ENCODE data around the gene MMP7. TPM values are rescaled to one million over a fixed set of nuclear protein-coding genes. Genes with fewer than 3 reads are reported as not detected.

MMP7 gene
- total RNA-seq, 1 experiment from 2014 or later, result not detected

DNA sequence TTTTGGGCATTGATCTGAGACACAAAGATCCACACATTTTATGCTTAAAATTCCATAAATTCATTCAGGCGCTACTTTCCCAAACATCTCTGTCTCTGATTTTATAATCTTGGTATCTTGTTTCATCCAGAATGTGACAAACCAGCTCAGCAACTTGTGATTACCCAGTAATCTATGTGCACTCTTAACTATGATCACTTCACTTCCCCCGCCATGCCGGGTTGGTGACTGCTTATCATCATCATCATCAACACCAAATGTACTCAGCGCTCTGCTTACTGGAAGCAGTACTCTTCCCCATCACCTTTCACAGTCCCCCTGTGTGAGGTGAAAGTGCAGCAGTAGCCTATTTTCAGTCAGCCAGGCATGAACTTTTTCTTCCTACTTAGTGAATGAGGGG is 15.2 kb upstream of the MMP7 start:
- no TSS peak for BruUV-seq (replicated peaks)
- CTCF ChIA-PET, result interaction anchor here (0.7 to 0.9 kb wide), 3 partner anchors 67 to 315 kb away, joined by 3 read pairs; no protein-coding TSS in a partner anchor
- H3K27ac Mint-ChIP-seq (ENCODE audit: low read depth, unreplicated experiment), result no peak overlapping the region
- DNase-seq (ENCODE audit: unreplicated experiment), result no peak
- POLR2A ChIA-PET, result interaction anchor here (0.9 kb wide), 1 partner anchor 12 kb away, joined by 3 read pairs; no protein-coding TSS in a partner anchor
- no peaks in the 10 kb centered on the region for H3K27me3 Mint-ChIP-seq (ENCODE audit: insufficient read depth, unreplicated experiment)
- intact Hi-C loops (cut with micrococcal nuclease), result no loop called here
- no peak overlapping the region for H3K4me3 Mint-ChIP-seq (ENCODE audit: unreplicated experiment)
- no peaks in the 10 kb centered on the region for H3K9me3 Mint-ChIP-seq (ENCODE audit: unreplicated experiment)
- peaks cover 4% of the 10 kb centered on the region for H3K4me1 Mint-ChIP-seq (ENCODE audit: insufficient read depth, unreplicated experiment)
- TF ChIP-seq, protein P1, sequence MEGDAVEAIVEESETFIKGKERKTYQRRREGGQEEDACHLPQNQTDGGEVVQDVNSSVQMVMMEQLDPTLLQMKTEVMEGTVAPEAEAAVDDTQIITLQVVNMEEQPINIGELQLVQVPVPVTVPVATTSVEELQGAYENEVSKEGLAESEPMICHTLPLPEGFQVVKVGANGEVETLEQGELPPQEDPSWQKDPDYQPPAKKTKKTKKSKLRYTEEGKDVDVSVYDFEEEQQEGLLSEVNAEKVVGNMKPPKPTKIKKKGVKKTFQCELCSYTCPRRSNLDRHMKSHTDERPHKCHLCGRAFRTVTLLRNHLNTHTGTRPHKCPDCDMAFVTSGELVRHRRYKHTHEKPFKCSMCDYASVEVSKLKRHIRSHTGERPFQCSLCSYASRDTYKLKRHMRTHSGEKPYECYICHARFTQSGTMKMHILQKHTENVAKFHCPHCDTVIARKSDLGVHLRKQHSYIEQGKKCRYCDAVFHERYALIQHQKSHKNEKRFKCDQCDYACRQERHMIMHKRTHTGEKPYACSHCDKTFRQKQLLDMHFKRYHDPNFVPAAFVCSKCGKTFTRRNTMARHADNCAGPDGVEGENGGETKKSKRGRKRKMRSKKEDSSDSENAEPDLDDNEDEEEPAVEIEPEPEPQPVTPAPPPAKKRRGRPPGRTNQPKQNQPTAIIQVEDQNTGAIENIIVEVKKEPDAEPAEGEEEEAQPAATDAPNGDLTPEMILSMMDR (IDR thresholded peaks at IDR 0.05; ENCODE audit: unreplicated experiment), result no peak
- H3K36me3 Mint-ChIP-seq (ENCODE audit: insufficient read depth, unreplicated experiment), result no peaks in the 10 kb centered on the region

DNA sequence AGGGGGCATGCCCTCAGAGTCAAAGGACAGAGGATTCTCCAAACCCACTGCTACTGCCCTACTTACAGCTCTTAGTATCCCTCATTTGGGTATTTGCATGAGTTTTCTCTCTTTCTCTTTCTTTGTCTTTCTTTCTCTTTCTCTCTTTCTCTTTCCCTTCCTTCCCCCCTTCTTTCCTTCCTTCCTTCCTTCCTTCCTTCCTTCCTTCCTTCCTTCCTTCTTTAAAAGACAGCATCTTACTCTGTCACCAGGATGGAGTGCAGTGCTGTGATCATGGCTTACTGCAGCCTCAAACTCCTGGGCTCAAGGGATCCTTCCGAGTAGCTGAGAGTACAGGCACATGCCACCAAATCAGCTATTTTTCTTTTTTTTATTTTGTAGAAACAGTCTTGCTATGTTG is 14.0 kb upstream of the MMP7 start:
- Mint-ChIP-seq H3K9me3 (ENCODE audit: unreplicated experiment) (no peaks in the 10 kb centered on the region), H3K27ac (ENCODE audit: low read depth, unreplicated experiment) (no peak overlapping the region), H3K4me1 (ENCODE audit: insufficient read depth, unreplicated experiment) (peaks cover 4% of the 10 kb centered on the region), H3K27me3 (ENCODE audit: insufficient read depth, unreplicated experiment) (no peaks in the 10 kb centered on the region), H3K36me3 (ENCODE audit: insufficient read depth, unreplicated experiment) (no peaks in the 10 kb centered on the region), H3K4me3 (ENCODE audit: unreplicated experiment) (no peak overlapping the region)
- ChIA-PET POLR2A (interaction anchor here (0.6 to 0.8 kb wide), 2 partner anchors 8 to 11 kb away, joined by 3 read pairs; no protein-coding TSS in a partner anchor), CTCF (interaction anchor here (0.5 to 0.7 kb wide), 4 partner anchors 10 to 1490 kb away, joined by 3 read pairs; no protein-coding TSS in a partner anchor)
- BruUV-seq (replicated peaks), result no TSS peak
- TF ChIP-seq, protein P1 (IDR thresholded peaks at IDR 0.05; ENCODE audit: unreplicated experiment), result no peak
- no peak for DNase-seq (ENCODE audit: unreplicated experiment)
- intact Hi-C loops (cut with micrococcal nuclease), result no loop called here

DNA sequence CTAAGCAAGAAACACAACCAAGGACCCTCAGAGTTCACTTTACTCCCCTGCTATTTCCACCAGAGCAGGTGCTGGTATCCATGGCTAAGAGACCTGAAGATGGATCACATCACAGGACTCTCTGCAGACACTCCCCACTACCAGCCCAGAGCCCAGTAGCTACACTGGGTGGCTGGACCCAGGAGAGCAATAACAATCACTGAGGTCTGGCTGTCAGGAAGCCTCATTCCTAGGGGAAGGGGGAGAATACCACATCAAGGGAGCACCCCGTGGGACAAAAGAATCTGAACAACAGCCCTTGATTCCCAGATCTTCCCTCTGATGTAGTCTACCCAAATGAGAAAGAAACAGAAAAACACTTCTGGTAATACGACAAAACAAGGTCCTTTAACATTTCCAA is 9.0 kb upstream of the MMP7 start:
- Mint-ChIP-seq H3K27ac (ENCODE audit: low read depth, unreplicated experiment) (no peak overlapping the region), H3K9me3 (ENCODE audit: unreplicated experiment) (no peaks in the 10 kb centered on the region), H3K4me1 (ENCODE audit: insufficient read depth, unreplicated experiment) (no peaks in the 10 kb centered on the region), H3K36me3 (ENCODE audit: insufficient read depth, unreplicated experiment) (no peaks in the 10 kb centered on the region), H3K27me3 (ENCODE audit: insufficient read depth, unreplicated experiment) (no peaks in the 10 kb centered on the region), H3K4me3 (ENCODE audit: unreplicated experiment) (no peak overlapping the region)
- intact Hi-C loops (cut with micrococcal nuclease), result no loop called here
- ChIA-PET POLR2A (interaction anchor here (1.0 to 1.5 kb wide), 4 partner anchors 11 to 25 kb away, joined by 3 to 6 read pairs (median 3); no protein-coding TSS in a partner anchor), CTCF (interaction anchor here (0.7 to 1.1 kb wide), 3 partner anchors 44 to 74 kb away, joined by 3 to 4 read pairs (median 4); no protein-coding TSS in a partner anchor)
- TF ChIP-seq, protein P1 (IDR thresholded peaks at IDR 0.05; ENCODE audit: unreplicated experiment), result no peak
- BruUV-seq (replicated peaks), result no TSS peak
- no peak for DNase-seq (ENCODE audit: unreplicated experiment)

DNA sequence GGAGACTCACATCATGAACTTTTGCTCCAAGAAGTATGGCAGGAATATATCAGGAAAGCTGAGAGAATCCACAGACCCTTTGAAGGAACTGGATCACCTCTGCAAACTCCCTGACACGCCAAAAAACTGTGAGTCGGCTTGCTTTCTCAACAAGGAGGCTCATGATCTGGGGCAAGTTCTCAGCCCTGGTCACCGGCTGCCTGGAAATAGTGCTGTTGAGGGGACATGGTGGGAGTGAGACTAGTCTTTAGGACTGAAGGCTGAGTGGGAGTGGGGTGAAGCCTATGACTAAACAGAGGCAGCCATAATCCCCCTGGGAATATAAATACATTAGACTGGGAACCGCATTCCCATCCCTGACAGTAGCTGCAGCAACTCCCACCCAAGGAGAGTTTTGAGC is 8.4 kb upstream of the MMP7 start:
- TF ChIP-seq, protein P1 (IDR thresholded peaks at IDR 0.05; ENCODE audit: unreplicated experiment), result no peak
- CTCF ChIA-PET, result interaction anchor here (1.1 to 1.9 kb wide), 3 partner anchors 14 to 75 kb away, joined by 4 to 6 read pairs (median 4); no protein-coding TSS in a partner anchor
- no peak overlapping the region for H3K27ac Mint-ChIP-seq (ENCODE audit: low read depth, unreplicated experiment)
- DNase-seq (ENCODE audit: unreplicated experiment), result no peak
- intact Hi-C loops (cut with micrococcal nuclease), result no loop called here
- POLR2A ChIA-PET, result interaction anchor here (0.7 to 1.5 kb wide), 2 partner anchors 11 to 16 kb away, joined by 3 to 4 read pairs; no protein-coding TSS in a partner anchor
- H3K4me1 Mint-ChIP-seq (ENCODE audit: insufficient read depth, unreplicated experiment), result no peaks in the 10 kb centered on the region
- H3K36me3 Mint-ChIP-seq (ENCODE audit: insufficient read depth, unreplicated experiment), result no peaks in the 10 kb centered on the region
- BruUV-seq (replicated peaks), result no TSS peak
- no peak overlapping the region for H3K4me3 Mint-ChIP-seq (ENCODE audit: unreplicated experiment)
- H3K27me3 Mint-ChIP-seq (ENCODE audit: insufficient read depth, unreplicated experiment), result no peaks in the 10 kb centered on the region
- no peaks in the 10 kb centered on the region for H3K9me3 Mint-ChIP-seq (ENCODE audit: unreplicated experiment)

All from MCF 10A (cell line).